Sigmoid colon (tissue), 3 donors: Measurements from ENCODE around the gene AKIP1.

ENCODE experiments used
- CTCF ChIP-seq, 4 experiments: fragments of 450-650 bp in 3 of 4; fragments of 200-600 bp in 1 of 4; IDR thresholded peaks; one replicate each; pipeline ENCODE4 v1.5.1; 2016 to 2019; ENCODE audit warnings: antibody characterized with exemption in 4 of 4, mild to moderate bottlenecking in 3 of 4, moderate library complexity in 2 of 4
- POLR2A ChIP-seq, 2 donors: fragments of 450-650 bp; IDR thresholded peaks; one replicate each; pipeline ENCODE4 v1.6.1; 2016; ENCODE audit warnings: antibody characterized with exemption in 2 of 2, mild to moderate bottlenecking in 2 of 2, moderate library complexity in 2 of 2

GRCh38 chr11:8942518-8943066 is 31.6 kb downstream of the AKIP1 start, which contains the start of gene ASCL3:
- TF ChIP-seq CTCF (IDR thresholded peaks at IDR 0.05) (no peak), POLR2A (IDR thresholded peaks at IDR 0.05) (no peak)
